ENCODE results near the gene AMBN. TPM values are rescaled to one million over a fixed set of nuclear protein-coding genes. Genes with fewer than 3 reads are reported as not detected.

The AMBN gene
- total RNA-seq, 1 donor = not detected

DNA sequence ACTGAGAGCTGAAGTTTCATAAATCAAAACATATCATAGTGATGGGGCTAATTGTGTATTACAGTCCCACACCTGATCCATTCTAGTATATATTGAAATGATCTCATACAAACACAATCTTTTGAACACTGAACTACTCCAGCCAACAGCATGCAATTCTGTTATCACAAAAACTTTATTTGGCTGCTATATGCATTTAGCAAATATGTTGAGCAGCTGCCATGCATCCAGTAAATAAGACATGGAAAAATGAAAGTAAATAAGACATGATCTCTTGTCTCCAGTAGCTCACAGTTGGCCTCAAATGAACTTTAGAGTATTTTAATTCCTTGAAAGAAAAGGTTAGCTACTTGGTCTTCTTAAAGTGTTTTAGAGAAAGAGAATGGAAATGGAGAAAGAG lies 2.1 kb downstream of the AMBN start:
- no peaks in the 10 kb centered on the region for H3K27me3 ChIP-seq (ENCODE audit: insufficient read depth, low read length)
- H3K9me3 ChIP-seq (ENCODE audit: low read depth, low read length) = no peaks in the 10 kb centered on the region
- H3K4me1 ChIP-seq (ENCODE audit: insufficient read depth, low read length) = no peaks in the 10 kb centered on the region
- H3K4me3 ChIP-seq (ENCODE audit: low read length) = no peak overlapping the region

GRCh38 chr4:70600305-70600704 lies 8.2 kb downstream of the AMBN start:
- no peak overlapping the region for H3K4me3 ChIP-seq (ENCODE audit: low read length)

DNA sequence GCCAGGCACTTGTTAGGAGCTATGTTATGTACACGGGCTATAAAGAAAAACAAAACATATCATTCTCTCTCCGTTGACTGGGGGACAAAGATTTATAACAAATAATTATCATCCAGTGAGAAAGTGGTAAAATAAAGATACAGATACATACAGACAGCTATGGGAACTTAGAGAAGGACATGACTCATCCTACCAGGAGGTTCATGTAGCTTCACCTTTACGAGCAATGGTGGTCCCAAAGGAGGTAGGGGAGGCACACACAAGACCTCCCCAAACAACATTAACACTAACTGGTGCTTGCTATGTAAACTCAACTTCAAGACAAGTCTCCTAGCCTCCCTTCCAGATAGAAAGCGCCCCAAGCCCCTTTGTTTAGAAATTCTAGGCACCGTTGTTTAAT lies 8.9 kb downstream of the AMBN start:
- Histone ChIP-seq H3K4me1 (ENCODE audit: insufficient read depth, low read length) (no peaks in the 10 kb centered on the region), H3K27me3 (ENCODE audit: insufficient read depth, low read length) (no peaks in the 10 kb centered on the region), H3K9me3 (ENCODE audit: low read depth, low read length) (no peaks in the 10 kb centered on the region), H3K4me3 (ENCODE audit: low read length) (no peak overlapping the region)

More at GRCh38 chr4:70600305-70600704, 8.2 kb downstream of the AMBN start:
- no peaks in the 10 kb centered on the region for H3K27me3 ChIP-seq (ENCODE audit: insufficient read depth, low read length)
- no peaks in the 10 kb centered on the region for H3K4me1 ChIP-seq (ENCODE audit: insufficient read depth, low read length)
- no peaks in the 10 kb centered on the region for H3K9me3 ChIP-seq (ENCODE audit: low read depth, low read length)

DNA sequence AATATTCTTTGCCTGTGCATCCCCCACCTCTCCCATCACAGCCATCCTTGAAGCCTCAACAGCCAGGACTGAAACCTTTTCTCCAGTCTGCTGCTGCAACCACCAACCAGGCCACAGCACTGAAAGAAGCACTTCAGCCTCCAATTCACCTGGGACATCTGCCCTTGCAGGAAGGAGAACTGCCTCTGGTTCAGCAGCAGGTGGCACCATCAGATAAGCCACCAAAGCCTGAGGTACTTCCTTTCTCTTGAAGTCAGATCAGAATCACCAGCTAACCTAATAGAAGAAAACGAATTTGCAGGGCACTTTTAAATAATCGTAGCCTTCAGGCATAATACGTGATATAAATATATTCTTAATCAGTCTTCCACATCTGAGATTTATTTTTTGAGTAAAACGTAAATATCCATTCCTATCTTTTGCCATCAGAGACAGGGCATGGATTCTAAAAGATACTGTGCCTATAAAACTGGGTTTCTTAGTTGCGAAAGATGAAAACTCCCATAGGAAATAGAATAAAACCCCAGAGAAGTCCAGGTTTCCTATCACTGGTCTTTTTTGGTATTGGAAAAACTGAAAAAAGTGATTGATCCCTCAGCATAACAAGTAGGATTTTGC lies 9.5 kb downstream of the AMBN start:
- no peak overlapping the region for H3K4me3 ChIP-seq (ENCODE audit: low read length)
- no peaks in the 10 kb centered on the region for H3K9me3 ChIP-seq (ENCODE audit: low read depth, low read length)
- H3K27me3 ChIP-seq (ENCODE audit: insufficient read depth, low read length) = no peaks in the 10 kb centered on the region
- H3K4me1 ChIP-seq (ENCODE audit: insufficient read depth, low read length) = no peaks in the 10 kb centered on the region

DNA sequence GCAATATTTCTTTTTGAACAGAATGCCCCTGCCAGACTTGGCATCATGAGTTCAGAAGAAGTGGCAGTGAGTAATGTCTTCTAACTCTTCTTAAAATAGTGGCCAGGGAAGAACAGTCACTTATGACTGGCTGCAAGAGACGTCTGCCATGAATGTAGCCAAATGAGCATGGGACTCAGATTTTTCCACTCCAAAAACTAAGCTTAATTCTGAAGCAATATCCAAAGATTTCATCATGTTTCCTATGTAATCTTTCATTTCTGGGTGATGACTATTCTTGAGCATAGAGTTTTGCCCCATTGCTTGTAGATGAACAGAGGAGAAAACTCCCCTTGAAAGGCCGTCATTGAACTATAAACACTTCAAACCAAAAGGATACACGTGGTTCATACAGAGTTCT lies 11.8 kb downstream of the AMBN start:
- H3K4me1 ChIP-seq (ENCODE audit: insufficient read depth, low read length) = no peaks in the 10 kb centered on the region
- no peaks in the 10 kb centered on the region for H3K27me3 ChIP-seq (ENCODE audit: insufficient read depth, low read length)
- no peaks in the 10 kb centered on the region for H3K9me3 ChIP-seq (ENCODE audit: low read depth, low read length)
- no peak overlapping the region for H3K4me3 ChIP-seq (ENCODE audit: low read length)

DNA sequence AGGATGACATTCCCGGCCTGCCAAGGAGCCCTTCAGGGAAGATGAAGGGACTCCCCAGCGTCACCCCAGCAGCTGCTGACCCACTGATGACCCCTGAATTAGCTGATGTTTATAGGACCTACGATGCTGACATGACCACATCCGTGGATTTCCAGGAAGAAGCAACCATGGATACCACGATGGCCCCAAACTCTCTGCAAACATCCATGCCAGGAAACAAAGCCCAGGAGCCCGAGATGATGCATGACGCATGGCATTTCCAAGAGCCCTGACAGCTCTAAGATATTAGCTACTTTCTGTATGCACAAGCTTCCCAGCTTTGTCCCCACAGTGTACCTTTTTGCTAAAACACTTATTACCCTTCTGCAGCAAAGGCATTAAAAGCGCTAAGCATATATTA lies 14.4 kb downstream of the AMBN start:
- no peaks in the 10 kb centered on the region for H3K4me1 ChIP-seq (ENCODE audit: insufficient read depth, low read length)
- H3K27me3 ChIP-seq (ENCODE audit: insufficient read depth, low read length) = no peaks in the 10 kb centered on the region
- no peaks in the 10 kb centered on the region for H3K9me3 ChIP-seq (ENCODE audit: low read depth, low read length)
- H3K4me3 ChIP-seq (ENCODE audit: low read length) = no peak overlapping the region

- H3K27me3 ChIP-seq (ENCODE audit: insufficient read depth, low read length) = no peaks in the 10 kb centered on the region
- no peaks in the 10 kb centered on the region for H3K9me3 ChIP-seq (ENCODE audit: low read depth, low read length)
These were observed 15.3 kb downstream of the AMBN start for GRCh38 chr4:70607334-70607853.

DNA sequence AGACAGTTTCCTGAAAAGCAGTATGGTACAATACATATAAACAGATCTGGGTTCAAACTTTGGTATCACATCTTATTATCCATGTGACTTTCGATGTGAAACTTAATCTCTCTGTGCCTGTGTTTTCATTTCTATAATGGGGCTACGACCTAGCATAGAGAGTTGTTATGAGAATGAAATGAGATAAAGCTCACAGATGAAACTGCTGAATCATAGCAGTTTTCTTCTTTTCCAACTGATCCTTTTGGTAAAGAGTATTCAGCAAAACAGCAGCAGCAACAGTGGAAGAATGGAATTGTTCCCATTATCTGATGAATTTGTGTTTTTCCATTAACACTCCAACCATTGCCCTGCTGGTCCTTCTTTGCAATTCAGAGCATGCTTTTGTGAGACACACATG lies 16.3 kb downstream of the AMBN start:
- no peaks in the 10 kb centered on the region for H3K9me3 ChIP-seq (ENCODE audit: low read depth, low read length)
- no peaks in the 10 kb centered on the region for H3K4me1 ChIP-seq (ENCODE audit: insufficient read depth, low read length)
- no peak overlapping the region for H3K4me3 ChIP-seq (ENCODE audit: low read length)
- no peaks in the 10 kb centered on the region for H3K27me3 ChIP-seq (ENCODE audit: insufficient read depth, low read length)

More at GRCh38 chr4:70607334-70607853, 15.3 kb downstream of the AMBN start:
- Histone ChIP-seq H3K4me1 (ENCODE audit: insufficient read depth, low read length) (no peaks in the 10 kb centered on the region), H3K4me3 (ENCODE audit: low read length) (no peak overlapping the region)

DNA sequence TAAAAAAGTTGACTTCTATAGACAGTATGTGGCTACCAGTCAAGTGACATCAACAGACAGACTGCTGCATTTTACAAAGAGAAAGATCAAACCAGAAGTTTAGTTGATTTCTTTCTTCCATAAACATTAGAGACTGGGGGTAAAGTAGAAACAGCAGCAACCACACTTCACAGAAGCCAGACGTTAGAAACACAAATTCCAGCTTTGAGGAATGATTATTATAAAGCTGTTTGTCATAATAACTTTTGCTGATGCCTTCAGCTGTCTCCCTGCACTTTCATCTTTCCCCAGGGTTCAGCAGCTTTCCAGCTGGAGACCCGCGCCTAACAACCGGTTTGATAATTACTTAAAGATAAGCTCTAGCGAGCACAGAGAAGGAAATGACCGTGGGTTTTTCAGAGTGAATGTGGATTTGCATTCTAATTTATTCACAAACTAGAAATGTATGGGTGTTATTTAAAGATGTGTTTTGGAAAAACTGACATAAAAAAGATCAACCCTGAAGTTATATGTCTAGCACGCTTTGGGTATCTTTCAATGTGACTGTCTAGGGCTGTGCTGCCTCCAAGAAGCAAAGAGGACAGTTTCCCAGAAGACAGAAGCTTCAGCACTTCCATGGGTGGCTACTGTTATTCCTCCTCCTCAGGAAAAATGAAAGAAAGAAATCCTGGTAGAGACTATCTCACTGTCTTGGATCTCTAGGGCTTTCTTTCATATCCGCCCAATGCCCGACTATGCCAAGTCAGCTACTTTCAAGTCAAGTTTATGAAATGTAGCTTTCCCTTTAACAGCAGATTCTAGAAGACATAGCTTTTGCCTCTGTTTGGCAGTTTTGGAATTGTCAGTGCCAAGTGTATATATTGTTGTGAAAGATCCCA lies 21.5 kb downstream of the AMBN start:
- Histone ChIP-seq H3K27me3 (ENCODE audit: insufficient read depth, low read length) (no peaks in the 10 kb centered on the region), H3K9me3 (ENCODE audit: low read depth, low read length) (no peaks in the 10 kb centered on the region), H3K4me3 (ENCODE audit: low read length) (no peak overlapping the region), H3K4me1 (ENCODE audit: insufficient read depth, low read length) (no peaks in the 10 kb centered on the region)

GRCh38 chr4:70614184-70614555 lies 22.1 kb downstream of the AMBN start:
- H3K9me3 ChIP-seq (ENCODE audit: low read depth, low read length) = no peaks in the 10 kb centered on the region
- no peaks in the 10 kb centered on the region for H3K4me1 ChIP-seq (ENCODE audit: insufficient read depth, low read length)
- H3K4me3 ChIP-seq (ENCODE audit: low read length) = no peak overlapping the region
- H3K27me3 ChIP-seq (ENCODE audit: insufficient read depth, low read length) = no peaks in the 10 kb centered on the region

GRCh38 chr4:70619288-70619687 lies 27.2 kb downstream of the AMBN start:
- no peak overlapping the region for H3K4me3 ChIP-seq (ENCODE audit: low read length)
- no peaks in the 10 kb centered on the region for H3K9me3 ChIP-seq (ENCODE audit: low read depth, low read length)
- no peaks in the 10 kb centered on the region for H3K27me3 ChIP-seq (ENCODE audit: insufficient read depth, low read length)
- no peaks in the 10 kb centered on the region for H3K4me1 ChIP-seq (ENCODE audit: insufficient read depth, low read length)

- Histone ChIP-seq H3K9me3 (ENCODE audit: low read depth, low read length) (no peaks in the 10 kb centered on the region), H3K4me1 (ENCODE audit: insufficient read depth, low read length) (no peaks in the 10 kb centered on the region), H3K4me3 (ENCODE audit: low read length) (no peak overlapping the region), H3K27me3 (ENCODE audit: insufficient read depth, low read length) (no peaks in the 10 kb centered on the region)
These were observed 27.7 kb downstream of the AMBN start for GRCh38 chr4:70619778-70620177.

GRCh38 chr4:70623323-70623722 lies 31.3 kb downstream of the AMBN start:
- no peaks in the 10 kb centered on the region for H3K4me1 ChIP-seq (ENCODE audit: insufficient read depth, low read length)
- H3K27me3 ChIP-seq (ENCODE audit: insufficient read depth, low read length) = no peaks in the 10 kb centered on the region
- no peak overlapping the region for H3K4me3 ChIP-seq (ENCODE audit: low read length)
- no peaks in the 10 kb centered on the region for H3K9me3 ChIP-seq (ENCODE audit: low read depth, low read length)

DNA sequence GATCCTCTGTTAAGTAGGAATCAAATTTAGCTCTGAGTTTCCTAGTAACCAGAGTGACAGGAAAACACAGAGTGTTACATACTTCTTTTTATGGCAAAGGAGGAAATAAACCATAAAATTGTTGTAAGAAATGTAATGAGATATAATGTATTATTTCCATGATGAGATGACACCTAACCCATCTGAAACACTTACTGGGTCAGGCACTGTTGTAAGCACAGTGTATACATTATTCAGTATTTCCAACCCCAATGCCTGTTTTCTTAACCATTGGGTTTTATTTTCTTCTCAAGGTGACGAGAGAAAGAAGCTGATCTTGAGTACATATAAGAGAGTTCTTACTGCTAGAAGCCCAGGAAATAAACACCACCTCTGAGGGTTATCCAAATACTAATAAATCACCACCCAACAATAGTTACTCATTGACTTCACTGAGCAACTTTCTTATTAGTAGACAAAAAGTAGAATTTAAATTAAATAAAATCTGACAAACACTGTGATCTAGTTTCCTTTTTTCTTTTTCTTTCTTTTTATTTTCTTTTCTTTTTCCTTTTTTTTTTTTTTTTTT lies 32.3 kb downstream of the AMBN start:
- H3K9me3 ChIP-seq (ENCODE audit: low read depth, low read length) = no peaks in the 10 kb centered on the region
- no peak overlapping the region for H3K4me3 ChIP-seq (ENCODE audit: low read length)
- no peaks in the 10 kb centered on the region for H3K4me1 ChIP-seq (ENCODE audit: insufficient read depth, low read length)
- H3K27me3 ChIP-seq (ENCODE audit: insufficient read depth, low read length) = no peaks in the 10 kb centered on the region

GRCh38 chr4:70627620-70628019 lies 35.6 kb downstream of the AMBN start:
- Histone ChIP-seq H3K9me3 (ENCODE audit: low read depth, low read length) (no peaks in the 10 kb centered on the region), H3K4me3 (ENCODE audit: low read length) (no peak overlapping the region), H3K4me1 (ENCODE audit: insufficient read depth, low read length) (no peaks in the 10 kb centered on the region), H3K27me3 (ENCODE audit: insufficient read depth, low read length) (no peaks in the 10 kb centered on the region)

Data from mononuclear cell (primary cell).